GM21360 (cell line): ENCODE results near the gene PPP1R9A.

ENCODE experiments used
- ATAC-seq: cut with Tn5 transposase; IDR thresholded peaks from one replicate; pipeline ENCODE4 v1.9.1; 2021; ENCODE audit warnings: mild to moderate bottlenecking, moderate library complexity; ENCODE audit not compliant: unreplicated experiment

The PPP1R9A gene

DNA sequence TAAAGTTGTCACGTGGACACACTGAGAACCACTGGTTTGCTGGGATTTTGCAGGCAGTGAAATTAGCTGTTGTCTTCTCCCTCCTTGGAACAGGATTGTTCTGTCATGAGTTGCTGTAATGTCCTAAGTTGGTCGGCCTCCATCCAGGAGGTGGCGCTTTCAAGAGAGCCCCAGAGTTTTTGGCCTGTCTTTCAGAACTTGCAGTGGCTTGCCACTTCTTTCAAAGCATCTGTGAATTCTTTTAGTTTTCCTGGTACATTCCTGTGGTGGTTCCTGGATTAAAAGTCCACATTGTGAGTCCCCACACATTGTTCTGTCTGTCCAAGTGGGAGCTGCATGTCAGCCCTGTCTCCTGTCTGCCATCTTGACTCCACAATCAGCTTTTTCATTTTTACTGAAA is 283.1 kb downstream of the PPP1R9A start:
- no peak for ATAC-seq

DNA sequence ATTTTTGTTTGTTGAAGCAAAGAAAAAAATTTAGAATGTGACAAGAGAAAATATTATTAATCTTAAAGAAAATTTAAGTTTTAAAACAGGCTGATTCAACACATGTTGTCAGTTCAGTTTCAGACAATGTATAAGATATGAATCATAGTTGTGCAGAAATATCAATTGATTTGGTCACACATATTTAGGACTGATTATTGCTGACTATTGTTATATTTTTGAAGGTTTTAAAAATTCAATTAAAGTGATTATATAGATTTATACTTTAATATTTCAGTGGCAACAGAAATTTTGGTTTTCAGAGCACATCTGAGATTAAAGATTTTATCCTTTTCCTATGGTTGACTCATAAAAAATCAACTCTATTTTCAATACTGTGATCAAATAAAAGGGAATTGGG is 284.4 kb downstream of the PPP1R9A start:
- ATAC-seq = no peak

- ATAC-seq = no peak
Measured at GRCh38 chr7:95198863-95199262, 291.5 kb downstream of the PPP1R9A start.

DNA sequence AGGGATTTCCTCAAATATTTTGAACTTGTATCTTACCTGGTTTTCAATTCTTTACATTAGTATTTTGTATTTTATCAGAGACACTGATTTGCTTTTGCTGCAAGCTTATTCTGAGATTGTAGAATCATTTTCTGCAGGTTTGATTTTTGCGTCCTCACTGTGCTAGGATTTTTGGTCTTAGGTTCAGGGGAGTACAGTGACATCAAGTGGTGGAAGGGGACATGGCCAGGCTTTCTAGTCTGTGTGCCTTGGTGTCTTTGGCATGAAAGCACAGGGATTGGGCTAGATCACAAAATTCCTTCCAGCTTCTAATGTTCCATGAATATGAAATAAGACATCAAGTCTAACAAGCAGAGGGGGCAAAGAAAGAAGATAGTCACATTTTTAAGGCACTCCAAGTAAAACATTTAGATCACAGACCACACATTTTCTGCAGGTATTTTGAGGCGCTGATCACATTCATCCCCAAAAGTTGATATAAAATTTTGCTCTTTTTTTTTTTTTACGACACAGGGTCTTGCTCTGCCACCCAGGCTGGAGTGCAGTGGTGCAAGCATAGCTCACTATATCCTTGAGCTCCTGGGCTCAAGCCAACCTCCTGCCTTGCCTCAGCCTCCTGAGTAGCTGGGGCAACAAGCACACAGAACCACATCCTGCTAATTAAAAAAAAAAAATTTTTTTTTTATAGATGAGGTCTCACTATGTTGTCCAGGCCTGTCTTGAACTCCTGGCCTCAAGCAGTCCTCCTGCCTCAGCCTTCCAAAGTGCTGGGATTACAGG is 292.6 kb downstream of the PPP1R9A start:
- no peak for ATAC-seq

DNA sequence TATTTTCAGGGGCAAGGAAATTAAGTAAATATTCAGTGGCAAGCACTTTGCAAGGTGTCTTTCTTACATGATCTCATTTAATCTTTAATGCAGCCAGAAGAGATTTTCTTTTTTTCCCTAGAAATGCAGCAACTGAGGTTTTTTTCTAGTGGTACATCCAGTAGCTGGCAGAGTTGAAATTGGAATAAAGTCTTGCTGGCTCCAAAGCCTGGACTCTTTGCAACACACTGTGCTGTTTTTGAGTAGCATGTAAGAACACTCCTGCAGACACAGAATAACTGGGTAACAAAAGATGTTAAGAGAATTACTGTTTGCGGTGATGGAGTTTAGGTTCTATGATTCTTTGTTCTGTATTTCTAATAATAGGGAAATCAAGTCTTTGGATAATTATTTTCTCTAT is 293.3 kb downstream of the PPP1R9A start:
- ATAC-seq = no peak

GRCh38 chr7:95201727-95202126 is 294.3 kb downstream of the PPP1R9A start:
- no peak for ATAC-seq

DNA sequence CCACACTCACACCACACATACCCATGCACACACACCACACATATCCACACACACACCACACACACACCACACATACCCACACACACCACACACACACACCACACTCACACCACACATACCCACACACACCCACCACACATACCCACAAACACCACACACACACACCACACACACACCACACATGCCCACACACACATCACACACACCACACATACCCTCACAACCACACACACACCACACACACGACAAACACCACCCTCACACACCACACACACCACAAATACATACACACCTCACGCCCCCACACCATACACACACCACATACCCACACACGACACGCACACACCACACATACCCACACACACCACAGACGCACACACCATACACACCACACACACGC is 297.2 kb downstream of the PPP1R9A start:
- ATAC-seq = no peak

- ATAC-seq = no peak
Measured at GRCh38 chr7:95205665-95206225, 298.4 kb downstream of the PPP1R9A start.

DNA sequence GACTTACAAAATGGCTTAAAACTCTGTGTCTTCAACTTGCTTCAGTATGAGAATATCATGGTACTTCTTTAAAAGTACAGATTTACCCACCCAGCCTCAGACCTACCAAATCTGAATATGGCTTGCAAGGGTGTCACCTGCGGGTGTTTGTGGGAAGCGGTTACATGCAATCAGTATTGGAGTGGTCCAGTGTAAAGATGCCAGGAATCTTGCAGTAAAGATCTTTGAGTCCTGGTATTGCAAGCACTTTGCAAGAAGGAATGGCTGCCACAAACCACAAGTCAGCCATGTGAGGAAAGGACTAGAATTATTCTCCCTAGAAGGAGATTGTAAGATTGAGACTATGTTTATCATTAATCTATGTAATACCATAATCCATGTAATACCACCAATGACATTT is 301.9 kb downstream of the PPP1R9A start:
- no peak for ATAC-seq

DNA sequence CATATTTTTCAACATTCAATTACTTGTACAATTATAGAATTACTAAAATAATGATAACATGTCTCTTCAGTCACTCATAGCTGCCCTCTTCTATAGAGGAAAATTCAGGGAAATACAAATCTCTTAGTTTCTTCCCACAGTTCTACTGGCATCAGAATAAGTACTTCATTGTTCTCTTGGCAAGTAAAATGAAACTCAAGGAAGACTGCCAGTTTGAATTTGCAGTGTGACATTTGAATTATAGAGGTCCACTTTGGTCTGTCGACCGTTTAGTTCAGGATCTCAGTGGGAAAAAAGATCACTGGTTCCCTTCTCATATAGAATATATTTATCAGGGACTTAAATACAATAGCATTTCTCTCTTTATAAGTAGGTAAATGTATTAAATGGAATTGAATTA is 302.4 kb downstream of the PPP1R9A start:
- no peak for ATAC-seq

GRCh38 chr7:95213148-95213547 is 305.8 kb downstream of the PPP1R9A start:
- no peak for ATAC-seq

DNA sequence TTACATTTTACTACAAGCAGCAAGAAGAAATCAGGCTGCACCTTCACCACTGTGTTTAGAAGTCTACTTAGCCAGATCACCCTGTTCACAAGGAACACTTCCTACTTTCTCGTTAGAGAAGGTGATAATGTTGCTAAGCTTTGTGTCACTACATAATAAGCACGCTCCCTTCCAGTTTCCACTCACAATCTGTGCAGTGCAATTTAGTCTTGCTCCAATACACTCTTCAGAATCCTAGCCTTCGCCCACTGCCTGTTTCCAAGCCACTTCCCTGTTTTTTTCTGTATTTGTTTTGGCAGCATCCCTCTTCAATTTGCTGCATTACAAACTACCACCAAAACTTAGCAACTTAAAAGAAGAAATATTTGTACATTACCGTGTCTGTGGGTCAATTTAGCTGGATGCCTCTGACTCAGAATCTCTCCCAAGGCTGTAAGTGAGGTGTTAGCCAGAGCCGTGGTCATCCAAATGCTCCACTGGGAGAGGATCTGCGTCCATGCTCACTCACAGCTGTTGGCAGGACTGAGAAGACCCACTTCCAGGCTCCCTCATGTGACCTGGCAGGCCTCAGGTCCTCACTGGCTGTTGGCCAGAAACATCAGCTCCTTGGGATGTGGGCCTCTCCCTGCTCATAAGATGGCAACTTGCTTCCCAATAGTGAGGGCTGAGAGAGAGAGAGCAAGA is 306.6 kb downstream of the PPP1R9A start:
- ATAC-seq = no peak

GRCh38 chr7:95219721-95220120 is 312.3 kb downstream of the PPP1R9A start:
- ATAC-seq = no peak

DNA sequence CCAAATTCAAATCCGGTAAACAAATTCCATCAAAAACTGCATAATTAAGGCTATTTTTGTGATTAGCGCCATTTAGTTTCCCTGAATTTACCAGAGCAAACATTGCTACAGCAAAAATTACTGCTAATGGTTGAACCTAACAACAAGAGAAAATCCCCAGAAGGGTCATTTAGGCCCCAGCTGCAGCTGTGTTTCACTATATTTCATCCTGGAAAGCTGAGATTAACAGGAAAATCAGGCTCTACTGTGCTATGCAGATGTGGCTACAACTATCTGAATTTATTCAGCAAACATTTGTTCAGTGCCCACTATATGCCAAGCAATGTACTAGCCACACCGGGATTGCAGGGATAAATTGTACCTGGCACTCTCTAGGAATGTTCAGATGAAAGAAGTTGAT is 312.9 kb downstream of the PPP1R9A start:
- ATAC-seq = no peak

DNA sequence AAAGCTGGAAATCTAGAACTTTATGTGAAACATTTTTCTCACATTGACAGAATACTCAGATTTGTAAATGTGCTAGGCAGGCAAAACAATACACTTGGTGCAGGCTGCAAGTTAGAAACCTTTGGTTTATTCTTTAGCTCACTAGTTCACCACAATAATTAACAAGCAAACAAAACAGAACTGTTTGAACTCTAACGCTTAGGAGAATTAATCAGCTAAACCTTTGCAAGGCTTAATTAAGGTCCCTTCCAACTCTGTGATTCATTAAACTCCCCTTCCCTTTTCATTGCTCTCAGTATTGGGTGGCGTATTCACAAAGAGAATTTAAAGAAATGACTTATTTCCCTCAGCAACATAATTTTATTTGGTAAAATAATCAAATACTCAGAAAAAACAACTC is 317.9 kb downstream of the PPP1R9A start:
- no peak for ATAC-seq

DNA sequence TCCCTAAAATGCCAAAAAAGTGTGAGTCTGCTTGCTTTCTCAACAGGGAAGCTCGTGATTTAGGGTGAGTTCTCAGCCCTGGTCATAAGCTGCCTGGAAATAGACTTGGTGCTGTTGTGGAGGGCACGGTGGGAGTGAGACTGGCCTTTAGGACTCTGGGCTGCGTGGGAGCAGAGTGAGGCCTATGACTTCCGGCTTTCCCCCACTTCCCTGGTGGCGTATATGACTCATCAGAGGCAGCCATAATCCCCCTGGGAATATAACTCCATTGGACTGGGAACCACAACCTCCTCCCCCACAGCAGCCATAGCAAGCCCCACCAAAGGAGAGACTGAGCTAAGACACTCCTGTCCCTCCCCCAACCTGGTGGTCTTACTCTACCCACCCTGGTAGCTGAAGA is 321.9 kb downstream of the PPP1R9A start:
- ATAC-seq = no peak

DNA sequence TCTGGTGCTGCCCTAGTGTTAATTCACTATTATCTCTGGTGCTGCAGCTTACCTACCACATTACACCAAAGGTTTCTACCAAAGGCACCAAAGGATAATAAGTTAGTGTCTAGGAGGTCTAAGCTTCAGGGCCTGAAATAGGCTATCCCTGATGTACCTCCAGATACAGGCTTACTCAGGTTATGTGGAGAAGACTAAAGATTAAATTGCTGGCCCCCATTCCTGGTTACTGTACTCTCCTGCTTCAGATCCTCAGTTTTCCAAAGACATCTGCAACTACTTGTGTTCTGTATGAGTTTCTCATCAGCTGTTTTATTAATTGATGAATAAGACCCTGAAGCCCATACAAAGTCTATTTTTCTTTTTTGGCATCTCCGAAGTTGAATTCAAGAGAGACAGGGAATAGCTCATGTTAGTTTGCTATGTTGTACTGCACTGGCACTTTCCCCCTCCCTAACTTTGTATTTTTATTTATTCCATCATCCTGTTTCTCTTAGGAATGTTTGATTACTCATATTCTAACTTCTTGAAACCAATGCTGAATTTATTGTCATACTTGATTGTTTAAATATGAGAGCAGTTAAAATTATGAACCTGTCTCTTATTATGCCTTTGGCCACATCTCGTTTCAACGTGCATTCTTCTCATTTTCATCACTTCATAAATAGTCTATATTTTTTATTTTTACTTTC is 331.0 kb downstream of the PPP1R9A start:
- no peak for ATAC-seq

DNA sequence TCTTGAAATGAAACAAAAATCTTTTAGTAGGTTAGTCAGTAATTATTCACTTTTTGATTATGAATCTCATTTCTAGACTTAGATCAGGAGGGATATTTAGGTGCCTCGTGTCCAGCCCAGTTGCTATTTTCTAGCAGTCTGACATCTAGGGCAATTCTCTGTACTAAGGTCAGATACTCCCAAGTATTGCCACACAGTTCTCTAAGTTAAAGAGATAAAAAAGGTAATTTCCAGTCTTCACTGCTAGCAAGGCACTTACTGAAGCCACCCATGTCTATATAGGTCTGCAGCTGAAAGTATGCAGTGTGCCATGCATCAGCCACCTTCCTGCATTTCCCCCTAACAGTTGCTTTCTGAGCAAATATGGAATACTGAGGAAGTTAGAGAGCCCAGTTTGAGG is 333.5 kb downstream of the PPP1R9A start:
- ATAC-seq = no peak

- no peak for ATAC-seq
Measured at GRCh38 chr7:95242266-95242665, 334.9 kb downstream of the PPP1R9A start.

GRCh38 chr7:95244616-95245015 is 337.2 kb downstream of the PPP1R9A start:
- ATAC-seq = no peak

DNA sequence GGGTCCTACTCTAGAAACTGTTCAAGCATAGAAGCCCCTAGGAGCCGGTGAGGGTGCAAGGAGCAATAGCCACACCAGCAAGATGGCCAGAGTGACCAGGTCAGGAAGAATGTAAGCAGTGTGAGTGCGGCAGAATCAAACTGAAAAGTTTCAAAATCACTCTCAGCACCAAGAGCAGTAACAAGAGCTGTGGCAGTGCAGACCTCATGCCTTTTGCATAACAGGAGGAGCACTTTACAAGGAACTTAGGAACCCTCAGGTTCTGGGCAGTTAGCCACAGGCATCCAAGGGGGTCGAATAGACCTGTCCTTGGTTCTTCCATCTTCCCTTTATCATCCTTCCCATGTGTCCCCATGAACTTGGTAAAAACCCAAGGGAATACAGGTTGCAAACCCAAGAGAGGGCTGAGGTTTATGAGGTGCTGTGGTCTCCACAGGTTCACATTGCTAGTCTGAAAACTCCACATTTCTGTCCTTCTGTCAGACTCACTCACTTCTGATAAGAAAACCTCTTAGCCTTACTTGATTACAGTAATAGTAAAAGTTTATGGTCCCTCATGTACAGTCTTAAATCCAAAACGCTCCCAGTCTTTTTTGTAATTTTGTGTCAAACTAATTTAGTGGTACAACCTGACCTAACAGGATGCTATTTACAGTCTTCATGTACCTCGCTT is 338.6 kb downstream of the PPP1R9A start:
- no peak for ATAC-seq
